Endothelial cell of umbilical vein (primary cell): ENCODE results near the gene BABAM2. TPM values are rescaled to one million over a fixed set of nuclear protein-coding genes. Genes with fewer than 3 reads are reported as not detected.

ENCODE experiments used
- BruUV-seq: library from RNA; stranded (reverse); fragments of 400-500 nt; replicated peaks from 2 replicates; lab custom pipeline; 2021; lab: Mats Ljungman, UMichigan
- CTCF ChIA-PET: fragments of 300-600, 350-600 bp; sonication (Branson Sonifier 250); formaldehyde crosslinking; loops from one replicate; lab custom pipeline; 2021; ENCODE audit warnings: antibody characterized with exemption, inconsistent platforms; lab: Charles Lee
- POLR2A ChIA-PET: fragments of 300-600, 350-600 bp; sonication (Branson Sonifier 250); formaldehyde crosslinking; loops from one replicate; lab custom pipeline; 2021; ENCODE audit warnings: antibody characterized with exemption, inconsistent platforms; lab: Charles Lee
- DNase-seq: peaks from one replicate; pipeline ENCODE4 v3.0.0-alpha.2; 2011; ENCODE audit warnings: low read depth, low spot score
- FAIRE-seq: peaks from 2 replicates; lab custom pipeline; 2011; peaks lifted over from hg19 to GRCh38; lab: Jason Lieb, UNC
- H2AFZ ChIP-seq: 2 replicates; pipeline ENCODE4 v1.6.0; 2012; ENCODE audit warnings: low read depth, low read length, control low read depth, inconsistent platforms
- H3K27ac ChIP-seq: 2 replicates; pipeline ENCODE4 v1.5.1; 2011; ENCODE audit warnings: low read depth, mild to moderate bottlenecking, control low read depth, low read length, moderate library complexity; ENCODE audit not compliant: insufficient read depth
- H3K27me3 ChIP-seq, 2 experiments: 2 replicates each; pipeline versions ENCODE4 v1.6.0 to v1.6.1; 2011; ENCODE audit warnings: low read length in 2 of 2, mixed read lengths in 1 of 2; ENCODE audit not compliant: control insufficient read depth in 2 of 2, insufficient read depth in 2 of 2
- H3K36me3 ChIP-seq, 2 experiments: 2 replicates in 1 of 2; 3 replicates in 1 of 2; pipeline ENCODE4 v1.5.1; 2011; ENCODE audit warnings: low read length in 2 of 2, mild to moderate bottlenecking in 1 of 2, moderate library complexity in 1 of 2; ENCODE audit not compliant: control insufficient read depth in 2 of 2, insufficient read depth in 2 of 2; ENCODE audit errors: extremely low read depth in 1 of 2
- H3K4me1 ChIP-seq: 3 replicates; pipeline ENCODE4 v1.5.1; 2011; ENCODE audit warnings: mild to moderate bottlenecking, low read length; ENCODE audit not compliant: control insufficient read depth, insufficient read depth; ENCODE audit errors: extremely low read depth
- H3K4me2 ChIP-seq: 2 replicates; pipeline ENCODE4 v1.6.1; 2011; ENCODE audit warnings: low read length, control low read depth, mixed read lengths; ENCODE audit not compliant: insufficient read depth
- H3K4me3 ChIP-seq, 3 experiments: fragments of 200-600 bp in 1 of 3; sonication (generic), shearing (Covaris generic) in 1 of 3; replicated peaks in 1 of 3; 2 replicates each; pipeline ENCODE4 v1.5.1; 2011 to 2016; ENCODE audit warnings: control low read depth in 3 of 3, low read length in 3 of 3, mild to moderate bottlenecking in 2 of 3, inconsistent platforms in 1 of 3, low read depth in 1 of 3, moderate library complexity in 1 of 3; ENCODE audit not compliant: insufficient read depth in 1 of 3
- H3K79me2 ChIP-seq: 2 replicates; pipeline ENCODE4 v1.6.0; 2012; ENCODE audit warnings: low read length, inconsistent platforms; ENCODE audit not compliant: control insufficient read depth, insufficient read depth
- H3K9ac ChIP-seq: replicated peaks from 2 replicates; pipeline ENCODE3; 2011; ENCODE audit warnings: low read length, control low read depth; ENCODE audit not compliant: insufficient read depth; ENCODE audit errors: extremely low read depth
- H3K9me1 ChIP-seq: replicated peaks from 3 replicates; pipeline ENCODE4 v1.6.0; 2011; ENCODE audit warnings: mild to moderate bottlenecking, low read length; ENCODE audit not compliant: control insufficient read depth, insufficient read depth; ENCODE audit errors: extremely low read depth
- H3K9me3 ChIP-seq: replicated peaks from 2 replicates; pipeline ENCODE4 v1.5.1; 2012; ENCODE audit warnings: low read length, inconsistent platforms; ENCODE audit not compliant: control insufficient read depth, insufficient read depth
- H4K20me1 ChIP-seq: replicated peaks from 2 replicates; pipeline ENCODE3; 2011; ENCODE audit warnings: mild to moderate bottlenecking, low read length; ENCODE audit not compliant: control insufficient read depth, insufficient read depth; ENCODE audit errors: extremely low read depth
- EZH2 ChIP-seq: IDR thresholded peaks from 2 replicates; pipeline ENCODE4 v1.6.1; 2012; ENCODE audit warnings: borderline replicate concordance, low read depth, mild to moderate bottlenecking, moderate library complexity, low read length, inconsistent platforms; ENCODE audit not compliant: severe bottlenecking
- FOS ChIP-seq: IDR thresholded peaks from 2 replicates; pipeline ENCODE4 v1.6.1; 2011; ENCODE audit warnings: mild to moderate bottlenecking, low read length, moderate library complexity, borderline replicate concordance; ENCODE audit not compliant: insufficient read depth
- GATA2 ChIP-seq: IDR thresholded peaks from 2 replicates; pipeline ENCODE4 v1.7.0; 2011; ENCODE audit warnings: low read depth, mild to moderate bottlenecking, moderate library complexity, mixed read lengths, low read length; ENCODE audit not compliant: insufficient read length, insufficient read depth
- JUN ChIP-seq: IDR thresholded peaks from 2 replicates; pipeline ENCODE4 v1.6.1; 2011; ENCODE audit warnings: borderline replicate concordance, low read depth; ENCODE audit not compliant: insufficient read length, insufficient read depth
- MYC ChIP-seq: IDR thresholded peaks from one replicate; pipeline ENCODE4 v1.6.1; 2011; ENCODE audit warnings: mild to moderate bottlenecking, low read depth, low read length
- POLR2A ChIP-seq: IDR thresholded peaks from 2 replicates; pipeline ENCODE4 v1.6.1; 2012; ENCODE audit warnings: low read depth, mild to moderate bottlenecking, control low read depth, low read length
- POLR2AphosphoS5 ChIP-seq: IDR thresholded peaks from 2 replicates; pipeline ENCODE4 v1.6.1; 2012; ENCODE audit warnings: low read depth, mild to moderate bottlenecking, control low read depth, low read length, moderate library complexity; ENCODE audit not compliant: insufficient read depth
- dilution Hi-C: fragments of 300-500 bp; cut with MboI; formaldehyde crosslinking; loops from one replicate; pipeline ENCODE4 v1.15.0; 2019; ENCODE audit warnings: low sequenced_read_pairs; ENCODE audit not compliant: extremely low pct_ligation_motif_present
- intact Hi-C: fragments of 100-400 bp; cut with micrococcal nuclease; formaldehyde crosslinking; loops from one replicate; pipeline ENCODE4 v1.10.0; 2022
- polyA plus RNA-seq, 4 experiments: library from polyadenylated mRNA; depleted of rRNA in 3 of 4; stranded (reverse) in 3 of 4; unstranded in 1 of 4; fragments of >200 nt; gene quantifications; 2 replicates each; pipeline versions ENCODE4 v1.2.1 to v1.2.3, GENCODE V29; 2011 to 2012; ENCODE audit warnings: missing spikeins in 1 of 4
- total RNA-seq: library from RNA; stranded (reverse); gene quantifications from 2 replicates; pipeline ENCODE4 v1.2.3, GENCODE V29; 2021
- TF ChIP-seq, protein P1 (sequence below): IDR thresholded peaks from 2 replicates; pipeline ENCODE4 v1.6.1; 2011; ENCODE audit not compliant: insufficient read depth, insufficient read length
- TF ChIP-seq, protein P2 (sequence below), 2 donors: IDR thresholded peaks; 1 replicate in 1 of 2; 2 replicates in 1 of 2; pipeline ENCODE4 v1.5.1; 2011; ENCODE audit warnings: low read length in 2 of 2, mild to moderate bottlenecking in 2 of 2, moderate library complexity in 2 of 2, control low read depth in 1 of 2, inconsistent platforms in 1 of 2, low read depth in 1 of 2; ENCODE audit not compliant: insufficient read depth in 1 of 2; ENCODE audit errors: extremely low read depth in 1 of 2

Gene BABAM2
- total and polyA plus RNA-seq, 2 donors (not counting 3 experiments of a cell fraction or from before 2014, with no cell fraction given), result 19.9 to 27.6 TPM

DNA sequence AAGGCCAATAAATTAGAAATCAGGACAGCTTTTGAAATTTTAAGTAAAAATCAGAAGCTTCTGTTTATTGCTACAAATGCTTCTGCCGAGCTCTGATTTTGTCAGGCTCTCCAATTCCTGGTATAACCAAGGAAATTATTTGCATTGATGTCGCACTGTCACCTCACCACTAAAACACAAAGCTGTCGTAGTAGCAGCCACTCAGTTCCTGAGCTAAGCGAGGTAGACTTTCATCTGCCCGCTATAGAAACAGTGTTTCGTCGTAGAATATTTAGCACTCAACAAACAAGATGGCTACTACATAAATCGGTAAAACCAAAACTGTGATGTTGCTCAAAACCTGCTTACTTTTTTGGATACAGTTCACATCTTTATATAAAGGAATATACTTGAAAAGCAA is 360.8 kb downstream of the BABAM2 start:
- Histone ChIP-seq H3K27me3 (no peaks in the 10 kb centered on the region), H3K9me3 (no peaks in the 10 kb centered on the region), H3K27ac (no peak overlapping the region), H3K9ac (no peak overlapping the region), H3K36me3 (no peaks in the 10 kb centered on the region), H3K4me3 (no peak overlapping the region), H4K20me1 (no peaks in the 10 kb centered on the region), H3K4me2 (no peak overlapping the region), H3K4me1 (no peaks in the 10 kb centered on the region), H2AFZ (no peak overlapping the region), H3K9me1 (no peaks in the 10 kb centered on the region), H3K79me2 (no peaks in the 10 kb centered on the region)
- dilution Hi-C loops, result no loop called here
- TF ChIP-seq MYC (no peak), POLR2A (no peak)
- TF ChIP-seq, protein P1, sequence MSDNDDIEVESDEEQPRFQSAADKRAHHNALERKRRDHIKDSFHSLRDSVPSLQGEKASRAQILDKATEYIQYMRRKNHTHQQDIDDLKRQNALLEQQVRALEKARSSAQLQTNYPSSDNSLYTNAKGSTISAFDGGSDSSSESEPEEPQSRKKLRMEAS, result no peak
- intact Hi-C loops, result no loop called here
- ChIA-PET POLR2A (no interaction called here), CTCF (no interaction called here)
- DNase-seq, result no peak
- BruUV-seq, result no TSS peak
- no peak for FAIRE-seq

DNA sequence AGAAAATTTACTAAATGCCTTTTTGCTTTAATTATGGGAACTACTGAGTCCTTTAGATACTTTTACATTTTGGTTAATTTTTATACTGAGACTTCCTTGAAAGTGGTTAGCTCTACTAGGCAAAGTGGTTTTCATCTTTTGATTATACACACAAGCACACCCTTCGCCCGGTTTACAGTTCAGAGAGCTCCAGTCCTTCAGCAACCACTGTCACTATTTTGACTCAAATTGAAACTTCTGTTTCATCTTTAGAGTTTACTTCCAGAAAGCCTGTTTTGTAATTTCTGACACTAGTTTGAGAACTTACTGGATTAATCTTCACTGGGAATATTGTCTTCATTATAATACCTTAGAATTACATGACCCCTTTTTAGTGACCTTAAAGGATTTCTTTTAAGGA is 361.8 kb downstream of the BABAM2 start:
- BruUV-seq, result no TSS peak
- ChIA-PET CTCF (no interaction called here), POLR2A (interaction anchor here (0.7 kb wide), 1 partner anchor 150 kb away, joined by 3 read pairs; no protein-coding TSS in a partner anchor)
- no peaks in the 10 kb centered on the region for H3K79me2 ChIP-seq
- no peaks in the 10 kb centered on the region for H3K36me3 ChIP-seq
- DNase-seq (no peak), FAIRE-seq (no peak)
- H3K9me3 ChIP-seq, result no peaks in the 10 kb centered on the region
- no peaks in the 10 kb centered on the region for H3K9me1 ChIP-seq
- intact Hi-C loops (no loop called here), dilution Hi-C loops (no loop called here)
- no peak overlapping the region for H2AFZ ChIP-seq
- no peak overlapping the region for H3K9ac ChIP-seq
- H3K27ac ChIP-seq, result no peak overlapping the region
- no peaks in the 10 kb centered on the region for H3K4me1 ChIP-seq
- no peak overlapping the region for H3K4me2 ChIP-seq
- H3K27me3 ChIP-seq, result no peaks in the 10 kb centered on the region
- TF ChIP-seq, protein P1, result no peak
- TF ChIP-seq JUN, result no peak
- TF ChIP-seq, protein P2, sequence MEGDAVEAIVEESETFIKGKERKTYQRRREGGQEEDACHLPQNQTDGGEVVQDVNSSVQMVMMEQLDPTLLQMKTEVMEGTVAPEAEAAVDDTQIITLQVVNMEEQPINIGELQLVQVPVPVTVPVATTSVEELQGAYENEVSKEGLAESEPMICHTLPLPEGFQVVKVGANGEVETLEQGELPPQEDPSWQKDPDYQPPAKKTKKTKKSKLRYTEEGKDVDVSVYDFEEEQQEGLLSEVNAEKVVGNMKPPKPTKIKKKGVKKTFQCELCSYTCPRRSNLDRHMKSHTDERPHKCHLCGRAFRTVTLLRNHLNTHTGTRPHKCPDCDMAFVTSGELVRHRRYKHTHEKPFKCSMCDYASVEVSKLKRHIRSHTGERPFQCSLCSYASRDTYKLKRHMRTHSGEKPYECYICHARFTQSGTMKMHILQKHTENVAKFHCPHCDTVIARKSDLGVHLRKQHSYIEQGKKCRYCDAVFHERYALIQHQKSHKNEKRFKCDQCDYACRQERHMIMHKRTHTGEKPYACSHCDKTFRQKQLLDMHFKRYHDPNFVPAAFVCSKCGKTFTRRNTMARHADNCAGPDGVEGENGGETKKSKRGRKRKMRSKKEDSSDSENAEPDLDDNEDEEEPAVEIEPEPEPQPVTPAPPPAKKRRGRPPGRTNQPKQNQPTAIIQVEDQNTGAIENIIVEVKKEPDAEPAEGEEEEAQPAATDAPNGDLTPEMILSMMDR (IDR thresholded peaks at IDR 0.05; ENCODE audit: extremely low read depth in 1 of 2, insufficient read depth in 1 of 2, low read depth in 1 of 2, low read length in 2 of 2), result no peak
- TF ChIP-seq EZH2, result no peak
- no peak for TF ChIP-seq MYC
- TF ChIP-seq POLR2A, result no peak
- no peak for TF ChIP-seq GATA2
- TF ChIP-seq POLR2AphosphoS5, result no peak
- TF ChIP-seq FOS, result no peak
- H4K20me1 ChIP-seq, result no peaks in the 10 kb centered on the region
- no peak overlapping the region for H3K4me3 ChIP-seq
